GM23338 (cell line): ENCODE data around the gene PLOD3. TPM values are rescaled to one million over a fixed set of nuclear protein-coding genes. Genes with fewer than 3 reads are reported as not detected.
A peak's percentile ranks its signal among the peaks of the same experiment; 100 is the strongest.

ENCODE experiments used
- ATAC-seq: fragments of 200-7000 bp; cut with Tn5 transposase; 3 replicates; pipeline ENCODE4 v1.9.1; 2020
- DNase-seq: peaks from one replicate; pipeline ENCODE4 v3.0.0-alpha.2; 2015; ENCODE audit warnings: low spot score
- H2AFZ ChIP-seq: fragments of 200-600 bp; sonication (generic); 2 replicates; pipeline ENCODE4 v1.8.0; 2016; ENCODE audit warnings: antibody characterized with exemption, mild to moderate bottlenecking, moderate library complexity
- H3F3A ChIP-seq: fragments of 200-600 bp; sonication (generic); replicated peaks from 2 replicates; pipeline ENCODE4 v1.8.0; 2017; ENCODE audit warnings: antibody characterized with exemption, mixed run types, low read depth
- H3K27ac ChIP-seq: fragments of 200-600 bp; sonication (generic); 2 replicates; pipeline ENCODE4 v1.6.1; 2016; ENCODE audit warnings: low read depth
- H3K27me3 ChIP-seq: fragments of 200-600 bp; sonication (generic); 2 replicates; pipeline ENCODE4 v1.8.0; 2016; ENCODE audit warnings: mild to moderate bottlenecking, mixed run types, moderate library complexity; ENCODE audit not compliant: insufficient read depth
- H3K36me3 ChIP-seq: fragments of 200-600 bp; sonication (generic); 2 replicates; pipeline ENCODE4 v1.8.0; 2016; ENCODE audit warnings: mild to moderate bottlenecking; ENCODE audit not compliant: insufficient read depth
- H3K4me1 ChIP-seq: fragments of 200-600 bp; sonication (generic); 2 replicates; pipeline ENCODE4 v1.8.0; 2016; ENCODE audit warnings: mild to moderate bottlenecking, moderate library complexity; ENCODE audit not compliant: insufficient read depth
- H3K4me2 ChIP-seq: fragments of 200-600 bp; sonication (generic); 2 replicates; pipeline ENCODE4 v1.7.1; 2017; ENCODE audit warnings: mixed run types
- H3K4me3 ChIP-seq: fragments of 200-600 bp; sonication (generic); 2 replicates; pipeline ENCODE4 v1.6.1; 2016; ENCODE audit warnings: mixed run types
- H3K79me2 ChIP-seq: fragments of 200-600 bp; sonication (generic); replicated peaks from 2 replicates; pipeline ENCODE4 v1.8.0; 2017; ENCODE audit warnings: mild to moderate bottlenecking; ENCODE audit not compliant: insufficient read depth
- H3K9me2 ChIP-seq: fragments of 200-600 bp; sonication (generic); 2 replicates; pipeline ENCODE4 v1.8.0; 2017; ENCODE audit not compliant: insufficient read depth
- H4K20me1 ChIP-seq: fragments of 200-600 bp; sonication (generic); replicated peaks from 2 replicates; pipeline ENCODE4 v1.8.0; 2017; ENCODE audit warnings: mild to moderate bottlenecking; ENCODE audit not compliant: insufficient read depth
- H3K27ac Mint-ChIP-seq: 2 replicates; pipeline ENCODE4 v1.8.0; 2020; ENCODE audit warnings: inconsistent platforms, mild to moderate bottlenecking, moderate library complexity, mixed read lengths
- H3K27me3 Mint-ChIP-seq: 3 replicates; pipeline ENCODE4 v1.8.0; 2022; ENCODE audit warnings: low read depth, mild to moderate bottlenecking, moderate library complexity, mixed read lengths, inconsistent platforms; ENCODE audit not compliant: insufficient read depth, poor library complexity
- H3K36me3 Mint-ChIP-seq: 3 replicates; pipeline ENCODE4 v1.8.0; 2021; ENCODE audit warnings: low read depth, mild to moderate bottlenecking, inconsistent platforms, moderate library complexity, mixed read lengths
- H3K4me1 Mint-ChIP-seq: 3 replicates; pipeline ENCODE4 v1.8.0; 2020; ENCODE audit warnings: mild to moderate bottlenecking, inconsistent platforms, mixed read lengths
- H3K4me3 Mint-ChIP-seq: 3 replicates; pipeline ENCODE4 v1.8.0; 2021; ENCODE audit warnings: moderate library complexity, mild to moderate bottlenecking, inconsistent platforms, mixed read lengths
- H3K9me3 Mint-ChIP-seq: 3 replicates; pipeline ENCODE4 v1.8.0; 2020; ENCODE audit warnings: moderate library complexity, mild to moderate bottlenecking, inconsistent platforms, mixed read lengths
- CREB1 ChIP-seq: fragments of 250-450 bp; sonication (Bioruptor Pico); IDR thresholded peaks from 2 replicates; pipeline ENCODE4 v1.5.0; 2020; ENCODE audit warnings: low read depth, mild to moderate bottlenecking, moderate library complexity
- ETS1 ChIP-seq: IDR thresholded peaks from 2 replicates; pipeline ENCODE4 v1.6.1; 2016; ENCODE audit warnings: antibody characterized with exemption
- EZH2 ChIP-seq: fragments of 200-600 bp; sonication (generic); IDR thresholded peaks from one replicate; pipeline ENCODE4 v1.8.0; 2017; ENCODE audit warnings: antibody characterized with exemption, mild to moderate bottlenecking, low read depth; ENCODE audit not compliant: unreplicated experiment
- EZH2phosphoT487 ChIP-seq: fragments of 200-600 bp; sonication (generic); IDR thresholded peaks from one replicate; pipeline ENCODE4 v1.8.1; 2018; ENCODE audit warnings: antibody characterized with exemption; ENCODE audit not compliant: unreplicated experiment
- NANOG ChIP-seq: IDR thresholded peaks from 2 replicates; pipeline ENCODE4 v1.6.1; 2016; ENCODE audit warnings: antibody characterized with exemption, borderline replicate concordance
- REST ChIP-seq: IDR thresholded peaks from one replicate; pipeline ENCODE4 v1.6.1; 2018; ENCODE audit warnings: antibody characterized with exemption; ENCODE audit not compliant: unreplicated experiment
- ZNF114 ChIP-seq: fragments of 250-450 bp; sonication (Bioruptor Pico); IDR thresholded peaks from 2 replicates; pipeline ENCODE4 v1.5.0; 2020; ENCODE audit warnings: mild to moderate bottlenecking, moderate library complexity
- ZNF331 ChIP-seq: fragments of 250-450 bp; sonication (Bioruptor Pico); IDR thresholded peaks from 2 replicates; pipeline ENCODE4 v1.5.0; 2020; ENCODE audit warnings: low read depth, mild to moderate bottlenecking, moderate library complexity
- polyA plus RNA-seq: library from polyadenylated mRNA; unstranded; fragments of >200 nt; fragmentation: Nextera tagmentation; extraction: Ambion mirVana; gene quantifications from 2 replicates; pipeline ENCODE4 v1.2.1, GENCODE V29; 2016
- total RNA-seq: library from RNA; depleted of rRNA; stranded (reverse); fragments of >200 nt; shearing (Covaris generic); gene quantifications from 2 replicates; pipeline ENCODE4 v1.2.3, GENCODE V29; 2014

The PLOD3 gene
- total and polyA plus RNA-seq, 2 experiments from 2014 or later = 35.2 to 40.7 TPM

GRCh38 chr7:101168412-101169049 is 48.9 kb downstream of the PLOD3 start:
- ATAC-seq (no peak), DNase-seq (peak; percentile 58)
- Histone ChIP-seq H3K4me1 (peaks cover 67% of the 10 kb centered on the region), H2AFZ (no peak overlapping the region), H3K9me2 (no peaks in the 10 kb centered on the region), H3K79me2 (no peaks in the 10 kb centered on the region), H3K27ac (no peak overlapping the region), H3K4me3 (peak overlapping the region; percentile 76), H3K36me3 (no peaks in the 10 kb centered on the region), H3F3A (peaks cover 21% of the 10 kb centered on the region; the same call in 1 of the 2 replicates), H3K4me2 (peak overlapping the region; percentile 98), H4K20me1 (peaks cover 10% of the 10 kb centered on the region; the same call in 1 of the 2 replicates), H3K27me3 (peaks cover 94% of the 10 kb centered on the region)
- Mint-ChIP-seq H3K36me3 (no peaks in the 10 kb centered on the region; the same call in 2 of the 3 replicates), H3K27me3 (peaks cover 92% of the 10 kb centered on the region), H3K4me3 (peak overlapping the region; percentile 78), H3K27ac (no peak overlapping the region), H3K4me1 (peaks cover 60% of the 10 kb centered on the region), H3K9me3 (no peaks in the 10 kb centered on the region; the same call in 1 of the 3 replicates)
- peak; percentile 54 for TF ChIP-seq EZH2
- TF ChIP-seq ZNF114 (CRISPR knock-in tag) = no peak

GRCh38 chr7:101167645-101168411 is 49.6 kb downstream of the PLOD3 start:
- TF ChIP-seq NANOG (peak; percentile 13; the same call in 1 of the 2 replicates), ZNF331 (no peak)

GRCh38 chr7:101166909-101167644 is 50.3 kb downstream of the PLOD3 start:
- no peaks in the 10 kb centered on the region for H3K79me2 ChIP-seq
- peaks cover 10% of the 10 kb centered on the region; the same call in 1 of the 2 replicates for H4K20me1 ChIP-seq
- H3K9me2 ChIP-seq = no peaks in the 10 kb centered on the region
- DNase-seq (peak; percentile 98), ATAC-seq (peak; percentile 7)
- H3K27ac Mint-ChIP-seq = no peak overlapping the region
- peak overlapping the region; percentile 81; the same call in 1 of the 2 replicates for H2AFZ ChIP-seq
- peaks cover 85% of the 10 kb centered on the region for H3K27me3 Mint-ChIP-seq
- H3K36me3 ChIP-seq = no peaks in the 10 kb centered on the region
- H3K4me1 ChIP-seq = peaks cover 65% of the 10 kb centered on the region
- H3K4me3 ChIP-seq = peak overlapping the region; percentile 76
- H3K36me3 Mint-ChIP-seq = no peaks in the 10 kb centered on the region; the same call in 2 of the 3 replicates
- no peaks in the 10 kb centered on the region; the same call in 1 of the 3 replicates for H3K9me3 Mint-ChIP-seq
- H3K27ac ChIP-seq = no peak overlapping the region
- peaks cover 61% of the 10 kb centered on the region for H3K4me1 Mint-ChIP-seq
- H3K4me2 ChIP-seq = peak overlapping the region; percentile 98
- peaks cover 23% of the 10 kb centered on the region for H3F3A ChIP-seq
- H3K4me3 Mint-ChIP-seq = peak overlapping the region; percentile 78
- peaks cover 89% of the 10 kb centered on the region for H3K27me3 ChIP-seq
- TF ChIP-seq EZH2phosphoT487 (no peak), ETS1 (no peak), EZH2 (no peak), ZNF114 (CRISPR knock-in tag) (no peak), REST (peak; percentile 28), CREB1 (CRISPR knock-in tag) (0 out of 2 replicates have a peak, but pooled peaks have one; percentile 40)

More at GRCh38 chr7:101167645-101168411, 49.6 kb downstream of the PLOD3 start:
- Histone ChIP-seq H3K4me3 (peak overlapping the region; percentile 76), H3K4me2 (peak overlapping the region; percentile 98), H4K20me1 (peaks cover 10% of the 10 kb centered on the region; the same call in 1 of the 2 replicates), H3F3A (peaks cover 18% of the 10 kb centered on the region), H3K36me3 (no peaks in the 10 kb centered on the region), H3K79me2 (no peaks in the 10 kb centered on the region), H3K27me3 (peaks cover 90% of the 10 kb centered on the region), H3K9me2 (no peaks in the 10 kb centered on the region), H2AFZ (no peak overlapping the region), H3K27ac (no peak overlapping the region), H3K4me1 (peaks cover 65% of the 10 kb centered on the region)
- peaks cover 59% of the 10 kb centered on the region for H3K4me1 Mint-ChIP-seq
- H3K4me3 Mint-ChIP-seq = peak overlapping the region; percentile 78
- no peaks in the 10 kb centered on the region; the same call in 2 of the 3 replicates for H3K36me3 Mint-ChIP-seq
- no peak for DNase-seq
- H3K9me3 Mint-ChIP-seq = no peaks in the 10 kb centered on the region; the same call in 1 of the 3 replicates
- no peak for ATAC-seq
- no peak overlapping the region for H3K27ac Mint-ChIP-seq
- peaks cover 88% of the 10 kb centered on the region for H3K27me3 Mint-ChIP-seq
